ENCODE data around the gene MYO15B. TPM values are rescaled to one million over a fixed set of nuclear protein-coding genes. Genes with fewer than 3 reads are reported as not detected.

The MYO15B gene
- total and polyA plus RNA-seq, 2 donors (not counting 3 experiments of a cell fraction or from before 2014, with no cell fraction given): 10.2 to 87.8 TPM

DNA sequence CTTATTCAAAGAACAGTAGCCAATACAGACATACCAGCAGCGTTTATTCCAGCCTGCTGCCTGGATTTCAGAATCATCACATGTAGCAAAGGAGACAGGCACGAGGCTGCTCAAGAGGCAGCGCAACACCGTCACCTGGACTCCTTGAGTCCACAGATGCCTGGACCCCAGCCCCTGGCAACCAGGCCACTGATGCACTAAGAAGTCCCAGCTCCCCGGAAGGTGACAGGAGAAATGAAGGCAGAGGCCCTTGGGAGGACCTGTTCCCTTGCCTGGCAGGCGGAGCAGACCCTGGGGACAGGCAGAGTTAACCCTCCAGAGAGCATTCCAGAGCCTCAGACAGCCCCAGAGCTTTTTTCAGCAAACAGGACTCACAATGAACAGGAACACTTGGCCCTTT lies 62.1 kb downstream of the MYO15B start:
- dilution Hi-C loops (cut with MboI; ENCODE audit: extremely low pct_ligation_motif_present, low sequenced_read_pairs) (no loop called here), intact Hi-C loops (cut with micrococcal nuclease) (no loop called here)
- H3K4me2 ChIP-seq (ENCODE audit: insufficient read depth, low read length): no peak overlapping the region
- H3K9ac ChIP-seq (replicated peaks; ENCODE audit: extremely low read depth, insufficient read depth, low read length): no peak overlapping the region
- H3K36me3 ChIP-seq (ENCODE audit: control insufficient read depth in 2 of 2, extremely low read depth in 1 of 2, insufficient read depth in 2 of 2, low read length in 2 of 2): peaks cover 6 to 8% of the 10 kb centered on the region in 2 experiments
- H3K27ac ChIP-seq (ENCODE audit: insufficient read depth, low read depth, low read length): no peak overlapping the region
- FAIRE-seq (no peak), DNase-seq (ENCODE audit: low read depth, low spot score) (no peak)
- H2AFZ ChIP-seq (ENCODE audit: low read depth, low read length): no peak overlapping the region
- no peaks in the 10 kb centered on the region for H3K9me3 ChIP-seq (replicated peaks; ENCODE audit: control insufficient read depth, insufficient read depth, low read length)
- no peaks in the 10 kb centered on the region for H3K27me3 ChIP-seq (ENCODE audit: control insufficient read depth in 2 of 2, insufficient read depth in 2 of 2, low read length in 2 of 2)
- ChIA-PET CTCF (interaction anchor here (0.9 to 19.2 kb wide), 5 partner anchors 14 to 100 kb away, joined by 3 to 446 read pairs (median 6); partner anchors contain the start of gene SMIM5), POLR2A (no interaction called here)
- H3K4me3 ChIP-seq (replicated peaks in 1 of 3; ENCODE audit: insufficient read depth in 1 of 3, low read depth in 1 of 3, low read length in 3 of 3): no peak overlapping the region
- no peaks in the 10 kb centered on the region for H3K79me2 ChIP-seq (ENCODE audit: control insufficient read depth, insufficient read depth, low read length)
- no peak for TF ChIP-seq POLR2A (IDR thresholded peaks at IDR 0.05; ENCODE audit: low read depth, low read length)
- TF ChIP-seq, protein P1, sequence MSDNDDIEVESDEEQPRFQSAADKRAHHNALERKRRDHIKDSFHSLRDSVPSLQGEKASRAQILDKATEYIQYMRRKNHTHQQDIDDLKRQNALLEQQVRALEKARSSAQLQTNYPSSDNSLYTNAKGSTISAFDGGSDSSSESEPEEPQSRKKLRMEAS (IDR thresholded peaks at IDR 0.05; ENCODE audit: insufficient read depth, insufficient read length): no peak
- TF ChIP-seq, protein P2, sequence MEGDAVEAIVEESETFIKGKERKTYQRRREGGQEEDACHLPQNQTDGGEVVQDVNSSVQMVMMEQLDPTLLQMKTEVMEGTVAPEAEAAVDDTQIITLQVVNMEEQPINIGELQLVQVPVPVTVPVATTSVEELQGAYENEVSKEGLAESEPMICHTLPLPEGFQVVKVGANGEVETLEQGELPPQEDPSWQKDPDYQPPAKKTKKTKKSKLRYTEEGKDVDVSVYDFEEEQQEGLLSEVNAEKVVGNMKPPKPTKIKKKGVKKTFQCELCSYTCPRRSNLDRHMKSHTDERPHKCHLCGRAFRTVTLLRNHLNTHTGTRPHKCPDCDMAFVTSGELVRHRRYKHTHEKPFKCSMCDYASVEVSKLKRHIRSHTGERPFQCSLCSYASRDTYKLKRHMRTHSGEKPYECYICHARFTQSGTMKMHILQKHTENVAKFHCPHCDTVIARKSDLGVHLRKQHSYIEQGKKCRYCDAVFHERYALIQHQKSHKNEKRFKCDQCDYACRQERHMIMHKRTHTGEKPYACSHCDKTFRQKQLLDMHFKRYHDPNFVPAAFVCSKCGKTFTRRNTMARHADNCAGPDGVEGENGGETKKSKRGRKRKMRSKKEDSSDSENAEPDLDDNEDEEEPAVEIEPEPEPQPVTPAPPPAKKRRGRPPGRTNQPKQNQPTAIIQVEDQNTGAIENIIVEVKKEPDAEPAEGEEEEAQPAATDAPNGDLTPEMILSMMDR (IDR thresholded peaks at IDR 0.05; ENCODE audit: extremely low read depth in 1 of 2, insufficient read depth in 1 of 2, low read depth in 1 of 2, low read length in 2 of 2): no peak
- no peak for TF ChIP-seq FOS (IDR thresholded peaks at IDR 0.05; ENCODE audit: borderline replicate concordance, insufficient read depth, low read length)
- no peak for TF ChIP-seq GATA2 (IDR thresholded peaks at IDR 0.05; ENCODE audit: insufficient read depth, insufficient read length, low read depth, low read length)
- TF ChIP-seq POLR2AphosphoS5 (IDR thresholded peaks at IDR 0.05; ENCODE audit: insufficient read depth, low read depth, low read length): no peak
- no peak for TF ChIP-seq JUN (IDR thresholded peaks at IDR 0.05; ENCODE audit: borderline replicate concordance, insufficient read depth, insufficient read length, low read depth)
- no TSS peak for BruUV-seq (replicated peaks)
- H4K20me1 ChIP-seq (replicated peaks; ENCODE audit: control insufficient read depth, extremely low read depth, insufficient read depth, low read length): no peaks in the 10 kb centered on the region
- H3K4me1 ChIP-seq (ENCODE audit: control insufficient read depth, extremely low read depth, insufficient read depth, low read length): peaks cover 24% of the 10 kb centered on the region
- no peaks in the 10 kb centered on the region for H3K9me1 ChIP-seq (replicated peaks; ENCODE audit: control insufficient read depth, extremely low read depth, insufficient read depth, low read length)
